ENCODE data around the gene GPR4. TPM values are rescaled to one million over a fixed set of nuclear protein-coding genes. Genes with fewer than 3 reads are reported as not detected.
"Not testable (repeated sequence)": the region's sequence is repeated elsewhere in the genome, so short reads cannot be mapped to it uniquely, and the experiment has no call there.

GPR4 gene
- total and polyA plus RNA-seq, 2 of the 8 experiments (the other 6 are each of a cell fraction or from before 2014, with no cell fraction given), result 0.19 to 0.39 TPM

DNA sequence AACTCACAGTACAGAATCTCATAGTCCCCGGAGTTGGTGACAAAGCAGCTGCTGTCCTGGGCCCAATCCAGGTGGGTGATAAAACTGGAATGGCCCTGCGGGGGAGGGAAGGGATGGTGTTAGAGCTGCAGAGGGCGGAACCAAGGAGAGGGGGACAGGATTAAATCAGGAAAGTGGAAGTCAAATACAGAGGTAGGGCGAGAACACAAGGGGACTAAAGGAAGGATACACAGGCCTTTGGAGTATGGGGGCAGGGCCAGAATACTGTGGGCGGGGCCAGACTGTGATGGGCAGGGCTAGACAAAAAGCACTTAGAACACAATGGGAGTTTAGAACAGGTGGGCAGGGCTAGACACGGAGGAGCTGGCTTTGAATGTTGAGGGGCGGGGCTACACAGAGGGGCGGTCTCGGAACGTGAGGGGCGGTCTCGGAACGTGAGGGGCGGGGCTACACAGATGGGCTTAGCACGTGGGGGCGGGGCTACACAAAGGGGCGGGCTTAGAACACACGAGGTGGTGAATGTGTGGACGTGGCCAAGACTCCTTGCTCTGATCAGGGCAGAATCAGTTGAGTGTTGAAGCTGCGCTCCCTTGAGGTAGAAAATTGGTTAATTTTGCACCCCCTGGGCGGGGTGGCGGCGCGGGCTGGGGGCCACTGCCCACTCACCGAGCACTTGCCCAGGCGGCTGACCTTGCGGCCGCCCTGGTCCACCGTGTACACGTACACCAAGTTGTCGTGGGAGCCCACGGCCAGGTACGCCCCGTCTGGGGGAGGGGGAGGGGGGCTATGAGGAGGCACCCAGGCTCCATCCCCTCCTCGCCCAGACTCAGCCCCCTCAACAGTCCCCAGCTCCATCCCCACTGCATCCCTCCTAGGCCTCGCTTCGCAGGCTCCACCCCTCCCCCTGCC, 14.0 kb upstream of the GPR4 start (continued):
- peak; percentile 88 for TF ChIP-seq POLR2AphosphoS5 (IDR thresholded peaks at IDR 0.05; ENCODE audit: low read depth, low read length)

DNA sequence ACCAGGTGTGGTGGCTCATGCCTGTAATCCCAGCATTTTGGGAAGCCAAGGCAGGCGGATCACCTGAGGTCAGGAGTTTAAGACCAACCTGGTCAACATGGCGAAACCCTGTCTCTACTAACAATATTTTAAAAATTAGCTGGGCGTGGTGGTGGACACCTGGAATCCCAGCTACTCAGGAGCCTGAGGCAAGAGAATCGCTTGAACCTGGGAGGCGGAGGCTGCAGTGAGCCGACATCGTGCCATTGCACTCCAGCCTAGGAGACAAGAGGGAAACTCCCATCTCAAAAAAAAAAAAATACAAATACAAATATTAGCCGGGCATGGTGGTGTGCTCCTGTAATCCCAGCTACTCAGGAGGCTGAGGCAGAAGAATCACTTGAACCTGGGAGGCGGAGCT, 13.0 kb upstream of the GPR4 start:
- peak overlapping the region in 1 of 2 experiments; percentile 83; a peak in 2 of 4 replicates for H3K4me2 ChIP-seq (ENCODE audit: insufficient read depth in 1 of 2, low read depth in 2 of 2, low read length in 2 of 2)
- not testable (repeated sequence) for FAIRE-seq; H2BK5ac ChIP-seq (ENCODE audit: low read depth, low read length); H3K18ac ChIP-seq (ENCODE audit: extremely low read depth, low read length); H3K23me2 ChIP-seq (ENCODE audit: low read depth, low read length); H3K79me2 ChIP-seq (ENCODE audit: control insufficient read depth in 1 of 2, insufficient read depth in 2 of 2, low read length in 2 of 2); H3K9ac ChIP-seq (replicated peaks in 1 of 4; ENCODE audit: extremely low read depth in 1 of 4, low read depth in 3 of 4, low read length in 3 of 4); H3K56ac ChIP-seq (replicated peaks; ENCODE audit: insufficient read length, low read depth, low read length); H2AFZ ChIP-seq (ENCODE audit: low read length); DNase-seq (ENCODE audit: low read depth in 1 of 2, low spot score in 2 of 2); H2BK20ac ChIP-seq (ENCODE audit: low read length); H2BK12ac ChIP-seq (ENCODE audit: low read depth, low read length); H4K20me1 ChIP-seq (replicated peaks in 1 of 2; ENCODE audit: control insufficient read depth in 1 of 2, insufficient read depth in 2 of 2, low read length in 2 of 2); H4K5ac ChIP-seq (ENCODE audit: insufficient read length, low read depth, low read length); H2BK120ac ChIP-seq (replicated peaks; ENCODE audit: low read depth, low read length); H3K27me3 ChIP-seq (replicated peaks in 1 of 4; ENCODE audit: control insufficient read depth in 3 of 4, extremely low read depth in 1 of 4, insufficient read depth in 3 of 4, low read length in 3 of 4); H3K27ac ChIP-seq (ENCODE audit: low read depth, low read length); H3K4ac ChIP-seq (replicated peaks; ENCODE audit: insufficient read length, low read depth, low read length); H4K8ac ChIP-seq (ENCODE audit: extremely low read depth, insufficient read depth, low read length); H2BK15ac ChIP-seq (ENCODE audit: low read length); H3K9me3 ChIP-seq (ENCODE audit: insufficient read depth in 2 of 2, low read depth in 1 of 2, low read length in 1 of 2); H3K23ac ChIP-seq (ENCODE audit: insufficient read length); H2AK5ac ChIP-seq (ENCODE audit: low read depth, low read length); H3K14ac ChIP-seq (ENCODE audit: insufficient read length); H4K91ac ChIP-seq (replicated peaks; ENCODE audit: insufficient read length, low read length); H3K4me1 ChIP-seq (replicated peaks in 1 of 4; ENCODE audit: control insufficient read depth in 3 of 4, insufficient read depth in 4 of 4, low read length in 3 of 4); H3K4me3 ChIP-seq (ENCODE audit: extremely low read depth in 1 of 4, insufficient read depth in 2 of 4, low read depth in 3 of 4, low read length in 4 of 4); H3K79me1 ChIP-seq (ENCODE audit: low read depth, low read length)
- ChIA-PET CTCF (ENCODE audit: partially characterized antibody) (interaction anchor here (0.8 to 5.6 kb wide), 4 partner anchors 8 to 29 kb away, joined by 3 to 67 read pairs (median 12); no protein-coding TSS in a partner anchor), POLR2A (ENCODE audit: partially characterized antibody) (interaction anchor here (2.3 to 7.1 kb wide), 4 partner anchors 9 to 28 kb away, joined by 21 to 119 read pairs (median 30); partner anchors contain the start of gene EML2)
- WGBS, 2 experiments (ENCODE audit: extremely low coverage in 1 of 2, insufficient coverage in 1 of 2, insufficient read length in 1 of 2, insufficient replicate concordance in 2 of 2, low coverage in 1 of 2, low lambda C conversion rate in 2 of 2, missing lambda C conversion rate in 1 of 2), result 81% methylated on average over 9 of the region's 9 CpGs; no CpG with 5 or more reads in 1 of the 2 experiments
- peaks cover 2 to 15% (median 4%) of the 10 kb centered on the region in 4 experiments for H3K36me3 ChIP-seq (ENCODE audit: control insufficient read depth in 2 of 4, insufficient read depth in 4 of 4, low read length in 3 of 4)
